Endothelial cell of umbilical vein (primary cell): ENCODE results near the gene SHMT1. TPM values are rescaled to one million over a fixed set of nuclear protein-coding genes. Genes with fewer than 3 reads are reported as not detected.

Source experiments
- BruUV-seq: library from RNA; stranded (reverse); fragments of 400-500 nt; replicated peaks from 2 replicates; lab custom pipeline; 2021; lab: Mats Ljungman, UMichigan
- CTCF ChIA-PET: fragments of 300-600, 350-600 bp; sonication (Branson Sonifier 250); formaldehyde crosslinking; loops from one replicate; lab custom pipeline; 2021; ENCODE audit warnings: antibody characterized with exemption, inconsistent platforms; lab: Charles Lee
- POLR2A ChIA-PET: fragments of 300-600, 350-600 bp; sonication (Branson Sonifier 250); formaldehyde crosslinking; loops from one replicate; lab custom pipeline; 2021; ENCODE audit warnings: antibody characterized with exemption, inconsistent platforms; lab: Charles Lee
- DNase-seq: peaks from one replicate; pipeline ENCODE4 v3.0.0-alpha.2; 2011; ENCODE audit warnings: low read depth, low spot score
- FAIRE-seq: peaks from 2 replicates; lab custom pipeline; 2011; peaks lifted over from hg19 to GRCh38; lab: Jason Lieb, UNC
- H2AFZ ChIP-seq: 2 replicates; pipeline ENCODE4 v1.6.0; 2012; ENCODE audit warnings: low read depth, low read length, control low read depth, inconsistent platforms
- H3K27ac ChIP-seq: 2 replicates; pipeline ENCODE4 v1.5.1; 2011; ENCODE audit warnings: low read depth, mild to moderate bottlenecking, control low read depth, low read length, moderate library complexity; ENCODE audit not compliant: insufficient read depth
- H3K27me3 ChIP-seq, 2 experiments: 2 replicates each; pipeline versions ENCODE4 v1.6.0 to v1.6.1; 2011; ENCODE audit warnings: low read length in 2 of 2, mixed read lengths in 1 of 2; ENCODE audit not compliant: control insufficient read depth in 2 of 2, insufficient read depth in 2 of 2
- H3K36me3 ChIP-seq, 2 experiments: 2 replicates in 1 of 2; 3 replicates in 1 of 2; pipeline ENCODE4 v1.5.1; 2011; ENCODE audit warnings: low read length in 2 of 2, mild to moderate bottlenecking in 1 of 2, moderate library complexity in 1 of 2; ENCODE audit not compliant: control insufficient read depth in 2 of 2, insufficient read depth in 2 of 2; ENCODE audit errors: extremely low read depth in 1 of 2
- H3K4me1 ChIP-seq: 3 replicates; pipeline ENCODE4 v1.5.1; 2011; ENCODE audit warnings: mild to moderate bottlenecking, low read length; ENCODE audit not compliant: control insufficient read depth, insufficient read depth; ENCODE audit errors: extremely low read depth
- H3K4me2 ChIP-seq: 2 replicates; pipeline ENCODE4 v1.6.1; 2011; ENCODE audit warnings: low read length, control low read depth, mixed read lengths; ENCODE audit not compliant: insufficient read depth
- H3K4me3 ChIP-seq, 3 experiments: fragments of 200-600 bp in 1 of 3; sonication (generic), shearing (Covaris generic) in 1 of 3; replicated peaks in 1 of 3; 2 replicates each; pipeline ENCODE4 v1.5.1; 2011 to 2016; ENCODE audit warnings: control low read depth in 3 of 3, low read length in 3 of 3, mild to moderate bottlenecking in 2 of 3, inconsistent platforms in 1 of 3, low read depth in 1 of 3, moderate library complexity in 1 of 3; ENCODE audit not compliant: insufficient read depth in 1 of 3
- H3K79me2 ChIP-seq: 2 replicates; pipeline ENCODE4 v1.6.0; 2012; ENCODE audit warnings: low read length, inconsistent platforms; ENCODE audit not compliant: control insufficient read depth, insufficient read depth
- H3K9ac ChIP-seq: replicated peaks from 2 replicates; pipeline ENCODE3; 2011; ENCODE audit warnings: low read length, control low read depth; ENCODE audit not compliant: insufficient read depth; ENCODE audit errors: extremely low read depth
- H3K9me1 ChIP-seq: replicated peaks from 3 replicates; pipeline ENCODE4 v1.6.0; 2011; ENCODE audit warnings: mild to moderate bottlenecking, low read length; ENCODE audit not compliant: control insufficient read depth, insufficient read depth; ENCODE audit errors: extremely low read depth
- H3K9me3 ChIP-seq: replicated peaks from 2 replicates; pipeline ENCODE4 v1.5.1; 2012; ENCODE audit warnings: low read length, inconsistent platforms; ENCODE audit not compliant: control insufficient read depth, insufficient read depth
- H4K20me1 ChIP-seq: replicated peaks from 2 replicates; pipeline ENCODE3; 2011; ENCODE audit warnings: mild to moderate bottlenecking, low read length; ENCODE audit not compliant: control insufficient read depth, insufficient read depth; ENCODE audit errors: extremely low read depth
- EZH2 ChIP-seq: IDR thresholded peaks from 2 replicates; pipeline ENCODE4 v1.6.1; 2012; ENCODE audit warnings: borderline replicate concordance, low read depth, mild to moderate bottlenecking, moderate library complexity, low read length, inconsistent platforms; ENCODE audit not compliant: severe bottlenecking
- FOS ChIP-seq: IDR thresholded peaks from 2 replicates; pipeline ENCODE4 v1.6.1; 2011; ENCODE audit warnings: mild to moderate bottlenecking, low read length, moderate library complexity, borderline replicate concordance; ENCODE audit not compliant: insufficient read depth
- GATA2 ChIP-seq: IDR thresholded peaks from 2 replicates; pipeline ENCODE4 v1.7.0; 2011; ENCODE audit warnings: low read depth, mild to moderate bottlenecking, moderate library complexity, mixed read lengths, low read length; ENCODE audit not compliant: insufficient read length, insufficient read depth
- JUN ChIP-seq: IDR thresholded peaks from 2 replicates; pipeline ENCODE4 v1.6.1; 2011; ENCODE audit warnings: borderline replicate concordance, low read depth; ENCODE audit not compliant: insufficient read length, insufficient read depth
- MYC ChIP-seq: IDR thresholded peaks from one replicate; pipeline ENCODE4 v1.6.1; 2011; ENCODE audit warnings: mild to moderate bottlenecking, low read depth, low read length
- POLR2A ChIP-seq: IDR thresholded peaks from 2 replicates; pipeline ENCODE4 v1.6.1; 2012; ENCODE audit warnings: low read depth, mild to moderate bottlenecking, control low read depth, low read length
- POLR2AphosphoS5 ChIP-seq: IDR thresholded peaks from 2 replicates; pipeline ENCODE4 v1.6.1; 2012; ENCODE audit warnings: low read depth, mild to moderate bottlenecking, control low read depth, low read length, moderate library complexity; ENCODE audit not compliant: insufficient read depth
- dilution Hi-C: fragments of 300-500 bp; cut with MboI; formaldehyde crosslinking; loops from one replicate; pipeline ENCODE4 v1.15.0; 2019; ENCODE audit warnings: low sequenced_read_pairs; ENCODE audit not compliant: extremely low pct_ligation_motif_present
- intact Hi-C: fragments of 100-400 bp; cut with micrococcal nuclease; formaldehyde crosslinking; loops from one replicate; pipeline ENCODE4 v1.10.0; 2022
- polyA plus RNA-seq, 4 experiments: library from polyadenylated mRNA; depleted of rRNA in 3 of 4; stranded (reverse) in 3 of 4; unstranded in 1 of 4; fragments of >200 nt; gene quantifications; 2 replicates each; pipeline versions ENCODE4 v1.2.1 to v1.2.3, GENCODE V29; 2011 to 2012; ENCODE audit warnings: missing spikeins in 1 of 4
- total RNA-seq: library from RNA; stranded (reverse); gene quantifications from 2 replicates; pipeline ENCODE4 v1.2.3, GENCODE V29; 2021
- TF ChIP-seq, protein P1 (sequence below), 2 donors: IDR thresholded peaks; 1 replicate in 1 of 2; 2 replicates in 1 of 2; pipeline ENCODE4 v1.5.1; 2011; ENCODE audit warnings: low read length in 2 of 2, mild to moderate bottlenecking in 2 of 2, moderate library complexity in 2 of 2, control low read depth in 1 of 2, inconsistent platforms in 1 of 2, low read depth in 1 of 2; ENCODE audit not compliant: insufficient read depth in 1 of 2; ENCODE audit errors: extremely low read depth in 1 of 2
- TF ChIP-seq, protein P2 (sequence below): IDR thresholded peaks from 2 replicates; pipeline ENCODE4 v1.6.1; 2011; ENCODE audit not compliant: insufficient read depth, insufficient read length

Gene SHMT1
- total and polyA plus RNA-seq, 2 donors (not counting 3 experiments of a cell fraction or from before 2014, with no cell fraction given) = 18.9 to 27.6 TPM

DNA sequence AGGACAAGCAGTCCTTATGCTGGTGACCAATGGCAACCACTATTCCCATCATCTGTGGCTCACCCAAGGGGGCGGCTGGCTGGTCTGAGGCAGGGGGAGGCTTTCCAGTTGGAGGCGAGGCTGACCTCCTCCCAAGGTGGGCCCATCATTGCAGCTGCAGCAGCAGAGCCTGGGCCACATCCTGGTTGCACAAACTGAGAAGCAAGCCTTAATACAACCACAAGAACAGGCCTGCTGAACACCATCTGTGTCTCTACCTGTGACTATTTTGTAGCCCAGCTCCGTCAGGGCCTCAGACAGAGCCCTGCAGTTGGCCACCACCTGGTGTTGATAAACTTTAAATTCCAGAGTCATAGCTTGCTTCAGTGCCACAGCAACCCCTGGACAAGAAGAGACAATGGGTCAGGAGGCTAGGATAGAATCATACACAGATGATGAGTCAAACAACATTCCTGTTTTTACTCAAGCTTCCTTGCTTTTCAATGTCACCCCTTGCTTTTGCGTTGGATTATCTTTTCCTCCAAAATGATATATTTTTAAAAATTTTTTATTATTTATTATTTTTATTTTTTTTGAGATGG is 30.4 kb downstream of the SHMT1 start:
- FAIRE-seq (no peak), DNase-seq (no peak)
- H3K9me3 ChIP-seq = no peaks in the 10 kb centered on the region
- H3K4me3 ChIP-seq = no peak overlapping the region
- H3K27ac ChIP-seq = no peak overlapping the region
- H3K79me2 ChIP-seq = no peaks in the 10 kb centered on the region
- POLR2A ChIA-PET = no interaction called here
- peaks cover 0 to 11% of the 10 kb centered on the region in 2 experiments for H3K36me3 ChIP-seq
- H3K27me3 ChIP-seq = no peaks in the 10 kb centered on the region
- BruUV-seq = no TSS peak
- no peaks in the 10 kb centered on the region for H4K20me1 ChIP-seq
- intact Hi-C loops = no loop called here
- no peak overlapping the region for H3K9ac ChIP-seq
- no peaks in the 10 kb centered on the region for H3K9me1 ChIP-seq
- H2AFZ ChIP-seq = no peak overlapping the region
- CTCF ChIA-PET = interaction anchor here (1.0 to 3.4 kb wide), 3 partner anchors 10 to 14 kb away, joined by 3 to 10 read pairs (median 4); no protein-coding TSS in a partner anchor
- no peaks in the 10 kb centered on the region for H3K4me1 ChIP-seq
- dilution Hi-C loops = no loop called here
- no peak overlapping the region for H3K4me2 ChIP-seq
- TF ChIP-seq EZH2 (no peak), GATA2 (no peak), MYC (no peak), FOS (no peak), POLR2AphosphoS5 (no peak), POLR2A (no peak), JUN (no peak)
- TF ChIP-seq, protein P1, sequence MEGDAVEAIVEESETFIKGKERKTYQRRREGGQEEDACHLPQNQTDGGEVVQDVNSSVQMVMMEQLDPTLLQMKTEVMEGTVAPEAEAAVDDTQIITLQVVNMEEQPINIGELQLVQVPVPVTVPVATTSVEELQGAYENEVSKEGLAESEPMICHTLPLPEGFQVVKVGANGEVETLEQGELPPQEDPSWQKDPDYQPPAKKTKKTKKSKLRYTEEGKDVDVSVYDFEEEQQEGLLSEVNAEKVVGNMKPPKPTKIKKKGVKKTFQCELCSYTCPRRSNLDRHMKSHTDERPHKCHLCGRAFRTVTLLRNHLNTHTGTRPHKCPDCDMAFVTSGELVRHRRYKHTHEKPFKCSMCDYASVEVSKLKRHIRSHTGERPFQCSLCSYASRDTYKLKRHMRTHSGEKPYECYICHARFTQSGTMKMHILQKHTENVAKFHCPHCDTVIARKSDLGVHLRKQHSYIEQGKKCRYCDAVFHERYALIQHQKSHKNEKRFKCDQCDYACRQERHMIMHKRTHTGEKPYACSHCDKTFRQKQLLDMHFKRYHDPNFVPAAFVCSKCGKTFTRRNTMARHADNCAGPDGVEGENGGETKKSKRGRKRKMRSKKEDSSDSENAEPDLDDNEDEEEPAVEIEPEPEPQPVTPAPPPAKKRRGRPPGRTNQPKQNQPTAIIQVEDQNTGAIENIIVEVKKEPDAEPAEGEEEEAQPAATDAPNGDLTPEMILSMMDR (IDR thresholded peaks at IDR 0.05; ENCODE audit: extremely low read depth in 1 of 2, insufficient read depth in 1 of 2, low read depth in 1 of 2, low read length in 2 of 2) = no peak
- TF ChIP-seq, protein P2, sequence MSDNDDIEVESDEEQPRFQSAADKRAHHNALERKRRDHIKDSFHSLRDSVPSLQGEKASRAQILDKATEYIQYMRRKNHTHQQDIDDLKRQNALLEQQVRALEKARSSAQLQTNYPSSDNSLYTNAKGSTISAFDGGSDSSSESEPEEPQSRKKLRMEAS = no peak
